Measurements from ENCODE around the gene AHNAK.

- TF ChIP-seq, protein P1, sequence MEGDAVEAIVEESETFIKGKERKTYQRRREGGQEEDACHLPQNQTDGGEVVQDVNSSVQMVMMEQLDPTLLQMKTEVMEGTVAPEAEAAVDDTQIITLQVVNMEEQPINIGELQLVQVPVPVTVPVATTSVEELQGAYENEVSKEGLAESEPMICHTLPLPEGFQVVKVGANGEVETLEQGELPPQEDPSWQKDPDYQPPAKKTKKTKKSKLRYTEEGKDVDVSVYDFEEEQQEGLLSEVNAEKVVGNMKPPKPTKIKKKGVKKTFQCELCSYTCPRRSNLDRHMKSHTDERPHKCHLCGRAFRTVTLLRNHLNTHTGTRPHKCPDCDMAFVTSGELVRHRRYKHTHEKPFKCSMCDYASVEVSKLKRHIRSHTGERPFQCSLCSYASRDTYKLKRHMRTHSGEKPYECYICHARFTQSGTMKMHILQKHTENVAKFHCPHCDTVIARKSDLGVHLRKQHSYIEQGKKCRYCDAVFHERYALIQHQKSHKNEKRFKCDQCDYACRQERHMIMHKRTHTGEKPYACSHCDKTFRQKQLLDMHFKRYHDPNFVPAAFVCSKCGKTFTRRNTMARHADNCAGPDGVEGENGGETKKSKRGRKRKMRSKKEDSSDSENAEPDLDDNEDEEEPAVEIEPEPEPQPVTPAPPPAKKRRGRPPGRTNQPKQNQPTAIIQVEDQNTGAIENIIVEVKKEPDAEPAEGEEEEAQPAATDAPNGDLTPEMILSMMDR (IDR thresholded peaks at IDR 0.05; ENCODE audit: insufficient read depth, low read length, poor library complexity, severe bottlenecking) = no peak
- no peak for TF ChIP-seq EZH2phosphoT487 (conservative IDR thresholded peaks at IDR 0.05; ENCODE audit: low read length)
These were observed 133.4 kb downstream of the AHNAK start for GRCh38 chr11:62413060-62413696.
